H1 (cell line): ENCODE measurements around the gene DAZAP2. TPM values are rescaled to one million over a fixed set of nuclear protein-coding genes. Genes with fewer than 3 reads are reported as not detected.

ENCODE experiments used
- CTCF ChIA-PET: fragments of 300-600 bp; sonication (Branson Sonifier 250); formaldehyde crosslinking; loops from one replicate; lab custom pipeline; 2021; ENCODE audit not compliant: partially characterized antibody; lab: Charles Lee
- POLR2A ChIA-PET: fragments of 300-600 bp; sonication (Branson Sonifier 250); formaldehyde crosslinking; loops from one replicate; lab custom pipeline; 2021; ENCODE audit warnings: inconsistent platforms; ENCODE audit not compliant: partially characterized antibody; lab: Charles Lee
- DNase-seq, 2 experiments: peaks; one replicate each; pipeline versions ENCODE4 v3.0.0 to v3.0.0-alpha.2; 2010 to 2022; ENCODE audit warnings: low spot score in 2 of 2, low read depth in 1 of 2, mixed read lengths in 1 of 2
- FAIRE-seq: peaks from 2 replicates; lab custom pipeline; 2011; peaks lifted over from hg19 to GRCh38; lab: Jason Lieb, UNC
- H2AFZ ChIP-seq: 2 replicates; pipeline ENCODE4 v1.8.1; 2012; ENCODE audit warnings: low read length, inconsistent platforms
- H2AK5ac ChIP-seq: 2 replicates; pipeline ENCODE4 v1.6.1; 2013; ENCODE audit warnings: low read depth, low read length
- H2BK120ac ChIP-seq: replicated peaks from 2 replicates; pipeline ENCODE3; 2013; ENCODE audit warnings: low read depth, low read length, inconsistent platforms
- H2BK12ac ChIP-seq: 2 replicates; pipeline ENCODE4 v1.6.1; 2013; ENCODE audit warnings: low read depth, low read length
- H2BK15ac ChIP-seq: 2 replicates; pipeline ENCODE4 v1.6.1; 2013; ENCODE audit warnings: low read length
- H2BK20ac ChIP-seq: 2 replicates; pipeline ENCODE4 v1.6.1; 2013; ENCODE audit warnings: low read length
- H2BK5ac ChIP-seq: 2 replicates; pipeline ENCODE4 v1.6.1; 2013; ENCODE audit warnings: low read depth, low read length
- H3K14ac ChIP-seq: 2 replicates; pipeline ENCODE4 v1.6.1; 2013; ENCODE audit warnings: inconsistent platforms; ENCODE audit not compliant: insufficient read length
- H3K18ac ChIP-seq: 2 replicates; pipeline ENCODE4 v1.6.1; 2013; ENCODE audit warnings: low read length; ENCODE audit errors: extremely low read depth
- H3K23ac ChIP-seq: 2 replicates; pipeline ENCODE4 v1.6.1; 2013; ENCODE audit warnings: inconsistent platforms; ENCODE audit not compliant: insufficient read length
- H3K23me2 ChIP-seq: 2 replicates; pipeline ENCODE4 v1.6.1; 2013; ENCODE audit warnings: low read depth, low read length
- H3K27ac ChIP-seq: 2 replicates; pipeline ENCODE4 v1.6.1; 2011; ENCODE audit warnings: low read depth, low read length, inconsistent platforms
- H3K27me3 ChIP-seq, 4 experiments: replicated peaks in 1 of 4; 1 replicate in 1 of 4; 2 replicates in 3 of 4; pipeline versions ENCODE4 v1.6.1 to v1.8.1; 2011 to 2013; ENCODE audit warnings: low read length in 3 of 4, mild to moderate bottlenecking in 3 of 4, inconsistent platforms in 2 of 4, mixed read lengths in 2 of 4, moderate library complexity in 1 of 4; ENCODE audit not compliant: control insufficient read depth in 3 of 4, insufficient read depth in 3 of 4; ENCODE audit errors: extremely low read depth in 1 of 4
- H3K36me3 ChIP-seq, 4 experiments: 2 replicates each; pipeline versions ENCODE4 v1.6.1 to v1.8.1; 2011 to 2013; ENCODE audit warnings: mild to moderate bottlenecking in 4 of 4, low read length in 3 of 4, moderate library complexity in 2 of 4, control low read depth in 1 of 4, inconsistent platforms in 1 of 4; ENCODE audit not compliant: insufficient read depth in 4 of 4, control insufficient read depth in 2 of 4
- H3K4ac ChIP-seq: replicated peaks from 2 replicates; pipeline ENCODE3; 2013; ENCODE audit warnings: low read length, low read depth, mixed read lengths, inconsistent platforms; ENCODE audit not compliant: insufficient read length
- H3K4me1 ChIP-seq, 4 experiments: replicated peaks in 1 of 4; 1 replicate in 1 of 4; 2 replicates in 3 of 4; pipeline versions ENCODE4 v1.6.1 to v1.8.1; 2011 to 2013; ENCODE audit warnings: low read length in 3 of 4, inconsistent platforms in 2 of 4, mixed read lengths in 1 of 4; ENCODE audit not compliant: insufficient read depth in 4 of 4, control insufficient read depth in 3 of 4
- H3K4me2 ChIP-seq, 2 experiments: 2 replicates each; pipeline versions ENCODE4 v1.6.1 to v1.8.1; 2011 to 2013; ENCODE audit warnings: low read depth in 2 of 2, low read length in 2 of 2, control low read depth in 1 of 2, inconsistent platforms in 1 of 2, mild to moderate bottlenecking in 1 of 2; ENCODE audit not compliant: insufficient read depth in 1 of 2
- H3K4me3 ChIP-seq, 4 experiments: fragments of 200-600, 300-600 bp in 1 of 4; sonication (generic), shearing (Covaris generic), sonication (Bioruptor Twin) in 1 of 4; 2 replicates each; pipeline versions ENCODE4 v1.5.1 to v1.8.1; 2011 to 2016; ENCODE audit warnings: low read length in 4 of 4, low read depth in 3 of 4, control low read depth in 2 of 4, inconsistent platforms in 2 of 4, mild to moderate bottlenecking in 2 of 4, mixed read lengths in 1 of 4, moderate library complexity in 1 of 4; ENCODE audit not compliant: insufficient read depth in 2 of 4; ENCODE audit errors: extremely low read depth in 1 of 4
- H3K56ac ChIP-seq: replicated peaks from 2 replicates; pipeline ENCODE3; 2013; ENCODE audit warnings: low read depth, mild to moderate bottlenecking, mixed read lengths, low read length, inconsistent platforms; ENCODE audit not compliant: insufficient read length
- H3K79me1 ChIP-seq: 2 replicates; pipeline ENCODE4 v1.6.1; 2013; ENCODE audit warnings: low read depth, low read length, control low read depth
- H3K79me2 ChIP-seq, 2 experiments: 2 replicates each; pipeline versions ENCODE4 v1.6.1 to v1.8.1; 2012 to 2013; ENCODE audit warnings: low read length in 2 of 2, mild to moderate bottlenecking in 2 of 2, inconsistent platforms in 1 of 2; ENCODE audit not compliant: insufficient read depth in 2 of 2, control insufficient read depth in 1 of 2
- H3K9ac ChIP-seq, 4 experiments: replicated peaks in 1 of 4; 1 replicate in 1 of 4; 2 replicates in 3 of 4; pipeline versions ENCODE4 v1.6.1 to v1.8.1; 2011 to 2013; ENCODE audit warnings: low read depth in 3 of 4, low read length in 3 of 4, control low read depth in 2 of 4, mild to moderate bottlenecking in 2 of 4, moderate library complexity in 2 of 4, inconsistent platforms in 1 of 4; ENCODE audit errors: extremely low read depth in 1 of 4
- H3K9me3 ChIP-seq, 2 experiments: 2 replicates each; pipeline versions ENCODE4 v1.6.1 to v1.8.1; 2012 to 2013; ENCODE audit warnings: mild to moderate bottlenecking in 2 of 2, moderate library complexity in 2 of 2, control low read depth in 1 of 2, inconsistent platforms in 1 of 2, low read depth in 1 of 2, low read length in 1 of 2, mixed read lengths in 1 of 2; ENCODE audit not compliant: insufficient read depth in 2 of 2
- H4K20me1 ChIP-seq, 2 experiments: replicated peaks in 1 of 2; 2 replicates each; pipeline versions ENCODE3 to v1.8.1; 2011 to 2013; ENCODE audit warnings: inconsistent platforms in 2 of 2, low read length in 2 of 2, mild to moderate bottlenecking in 1 of 2; ENCODE audit not compliant: insufficient read depth in 2 of 2, control insufficient read depth in 1 of 2
- H4K5ac ChIP-seq: 2 replicates; pipeline ENCODE4 v1.6.1; 2013; ENCODE audit warnings: low read length, low read depth, mixed read lengths, inconsistent platforms; ENCODE audit not compliant: insufficient read length
- H4K8ac ChIP-seq: 2 replicates; pipeline ENCODE4 v1.8.0; 2013; ENCODE audit warnings: mild to moderate bottlenecking, moderate library complexity, low read length, inconsistent platforms; ENCODE audit not compliant: insufficient read depth; ENCODE audit errors: extremely low read depth
- H4K91ac ChIP-seq: replicated peaks from 2 replicates; pipeline ENCODE3; 2013; ENCODE audit warnings: low read length, mixed read lengths, inconsistent platforms; ENCODE audit not compliant: insufficient read length
- CBX5 ChIP-seq: fragments of 300-800, 300-1000 bp; sonication (generic); IDR thresholded peaks from 2 replicates; pipeline ENCODE4 v1.7.1; 2016; ENCODE audit warnings: antibody characterized with exemption, low read length, low read depth
- CREB1 ChIP-seq: IDR thresholded peaks from 2 replicates; pipeline ENCODE4 v1.6.1; 2012; ENCODE audit warnings: inconsistent platforms
- GABPA ChIP-seq: IDR thresholded peaks from 2 replicates; pipeline ENCODE4 v1.6.1; 2011; ENCODE audit warnings: mild to moderate bottlenecking, low read length, moderate library complexity, borderline replicate concordance; ENCODE audit not compliant: insufficient read depth
- KDM1A ChIP-seq: fragments of 200-600, 300-600 bp; sonication (generic); IDR thresholded peaks from 2 replicates; pipeline ENCODE4 v1.7.1; 2016; ENCODE audit warnings: mild to moderate bottlenecking, low read length, borderline replicate concordance
- MAFK ChIP-seq: IDR thresholded peaks from 2 replicates; pipeline ENCODE4 v1.6.1; 2012; ENCODE audit warnings: low read depth, mild to moderate bottlenecking, improper control_type of control experiment, low read length
- NRF1 ChIP-seq: IDR thresholded peaks from 2 replicates; pipeline ENCODE4 v1.6.1; 2011; ENCODE audit warnings: mild to moderate bottlenecking, low read depth, low read length, improper control_type of control experiment
- POLR2A ChIP-seq, 2 experiments: IDR thresholded peaks; 1 replicate in 1 of 2; 2 replicates in 1 of 2; pipeline ENCODE4 v1.6.1; 2011; ENCODE audit warnings: low read depth in 2 of 2, low read length in 2 of 2, mild to moderate bottlenecking in 2 of 2; ENCODE audit errors: control extremely low read depth in 1 of 2
- SIN3A ChIP-seq, 2 experiments: IDR thresholded peaks in 1 of 2; conservative IDR thresholded peaks in 1 of 2; 2 replicates each; pipeline ENCODE4 v1.6.1; 2011 to 2012; ENCODE audit warnings: low read length in 2 of 2, improper control_type of control experiment in 1 of 2, low read depth in 1 of 2, mild to moderate bottlenecking in 1 of 2
- TAF1 ChIP-seq: IDR thresholded peaks from 2 replicates; pipeline ENCODE4 v1.6.1; 2011; ENCODE audit warnings: mild to moderate bottlenecking, low read depth, low read length
- ZNF274 ChIP-seq: IDR thresholded peaks from 2 replicates; pipeline ENCODE4 v1.7.0; 2012; ENCODE audit warnings: low read length, borderline replicate concordance; ENCODE audit errors: extremely low read depth
- WGBS, 2 experiments: shearing (Covaris generic) in 1 of 2; methylation state at CpG; one replicate each; pipeline versions ENCODE4 v1.1.6 to v1.1.7; 2013 to 2015; ENCODE audit warnings: low lambda C conversion rate in 2 of 2, mixed read lengths in 2 of 2, inconsistent platforms in 1 of 2, low coverage in 1 of 2, missing lambda C conversion rate in 1 of 2; ENCODE audit not compliant: insufficient replicate concordance in 2 of 2, insufficient coverage in 1 of 2, insufficient read length in 1 of 2; ENCODE audit errors: extremely low coverage in 1 of 2, missing lambda C conversion rate in 1 of 2; 5-methylcytosine and 5-hydroxymethylcytosine counted together
- polyA plus RNA-seq, 7 experiments: library from polyadenylated mRNA; depleted of rRNA in 3 of 7; stranded (reverse) in 5 of 7; unstranded in 2 of 7; fragments of >200 nt in 5 of 7; fragments of 200-250 nt in 2 of 7; gene quantifications; 1 replicate in 5 of 7; 2 replicates in 1 of 7; 4 replicates in 1 of 7; pipeline versions ENCODE4 v1.2.1 to v1.2.3, GENCODE V29; 2011 to 2013; ENCODE audit warnings: missing spikeins in 2 of 7, mixed read lengths in 2 of 7
- total RNA-seq: library from RNA; stranded (reverse); fragmentation: NEBNext Ultra II Directional; extraction: Animal tissue kit (Norgen Biotek cat#: 25700); gene quantifications from 2 replicates; pipeline ENCODE4 v1.2.1, GENCODE V29; 2021
- TF ChIP-seq, protein P1 (sequence below): IDR thresholded peaks from 2 replicates; pipeline ENCODE4 v1.6.1; 2011; ENCODE audit warnings: low read length, improper control_type of control experiment
- TF ChIP-seq, protein P2 (sequence below): IDR thresholded peaks from 2 replicates; pipeline ENCODE4 v1.6.1; 2012; ENCODE audit warnings: inconsistent platforms

The DAZAP2 gene
- total and polyA plus RNA-seq, 2 of the 8 experiments (the other 6 are each of a cell fraction or from before 2014, with no cell fraction given), result 27.1 to 77.2 TPM

DNA sequence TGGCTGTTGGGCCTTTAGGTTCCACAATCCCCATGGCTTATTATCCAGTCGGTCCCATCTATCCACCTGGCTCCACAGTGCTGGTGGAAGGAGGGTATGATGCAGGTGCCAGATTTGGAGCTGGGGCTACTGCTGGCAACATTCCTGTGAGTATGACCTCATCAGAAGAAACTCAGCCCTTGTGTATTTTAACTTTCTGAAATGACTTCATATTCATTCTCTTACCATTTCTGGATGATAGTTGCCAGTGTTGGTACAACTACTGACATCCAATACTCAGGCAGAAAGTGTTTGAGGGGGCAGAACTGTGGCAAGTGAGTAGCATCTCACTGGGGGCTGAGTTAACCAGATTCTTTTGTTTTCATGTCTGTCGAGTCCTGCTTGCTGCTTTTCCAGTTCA, 2.3 kb downstream of the DAZAP2 start:
- H4K8ac ChIP-seq, result no peak overlapping the region
- no peak overlapping the region for H4K5ac ChIP-seq
- H2BK5ac ChIP-seq, result no peak overlapping the region
- no peak overlapping the region for H3K9ac ChIP-seq
- CTCF ChIA-PET, result interaction anchor here (0.9 to 2.4 kb wide), 6 partner anchors 12 to 101 kb away, joined by 3 to 12 read pairs (median 4); partner anchors contain the start of gene POU6F1
- H2AK5ac ChIP-seq, result no peak overlapping the region
- POLR2A ChIA-PET, result interaction anchor here (0.5 to 3.3 kb wide), 11 partner anchors 8 to 215 kb away, joined by 3 to 26 read pairs (median 4); partner anchors contain the start of genes POU6F1, SLC11A2 and SMAGP
- no peak overlapping the region for H3K4ac ChIP-seq
- no peak for TF ChIP-seq KDM1A
- TF ChIP-seq NRF1, result no peak
- no peak for TF ChIP-seq GABPA
- TF ChIP-seq, protein P1, sequence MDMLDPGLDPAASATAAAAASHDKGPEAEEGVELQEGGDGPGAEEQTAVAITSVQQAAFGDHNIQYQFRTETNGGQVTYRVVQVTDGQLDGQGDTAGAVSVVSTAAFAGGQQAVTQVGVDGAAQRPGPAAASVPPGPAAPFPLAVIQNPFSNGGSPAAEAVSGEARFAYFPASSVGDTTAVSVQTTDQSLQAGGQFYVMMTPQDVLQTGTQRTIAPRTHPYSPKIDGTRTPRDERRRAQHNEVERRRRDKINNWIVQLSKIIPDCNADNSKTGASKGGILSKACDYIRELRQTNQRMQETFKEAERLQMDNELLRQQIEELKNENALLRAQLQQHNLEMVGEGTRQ, result no peak
- no peak for TF ChIP-seq CBX5
- no peak for TF ChIP-seq POLR2A (IDR thresholded peaks at IDR 0.05; ENCODE audit: control extremely low read depth in 1 of 2, low read depth in 2 of 2, low read length in 2 of 2)
- TF ChIP-seq SIN3A (conservative IDR thresholded peaks at IDR 0.05 in 1 of 2, IDR thresholded peaks at IDR 0.05 in 1 of 2; ENCODE audit: low read depth in 1 of 2, low read length in 2 of 2), result no peak
- TF ChIP-seq MAFK, result no peak
- no peak for TF ChIP-seq ZNF274
- TF ChIP-seq, protein P2, sequence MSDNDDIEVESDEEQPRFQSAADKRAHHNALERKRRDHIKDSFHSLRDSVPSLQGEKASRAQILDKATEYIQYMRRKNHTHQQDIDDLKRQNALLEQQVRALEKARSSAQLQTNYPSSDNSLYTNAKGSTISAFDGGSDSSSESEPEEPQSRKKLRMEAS, result no peak
- TF ChIP-seq TAF1, result no peak
- TF ChIP-seq CREB1, result no peak
- H2AFZ ChIP-seq, result no peak overlapping the region
- no peak overlapping the region for H3K18ac ChIP-seq
- no peak overlapping the region for H2BK120ac ChIP-seq
- no peaks in the 10 kb centered on the region for H3K27me3 ChIP-seq
- no peak overlapping the region for H2BK12ac ChIP-seq
- H3K9me3 ChIP-seq, result no peaks in the 10 kb centered on the region
- peaks cover 0 to 15% of the 10 kb centered on the region in 2 experiments; a peak in 2 of 4 replicates for H3K79me2 ChIP-seq
- H3K4me2 ChIP-seq, result no peak overlapping the region
- WGBS, 2 experiments, result 84% methylated on average over 2 of the region's 2 CpGs; no CpG with 5 or more reads in 1 of the 2 experiments
- no peak overlapping the region for H4K91ac ChIP-seq
- FAIRE-seq (no peak), DNase-seq (no peak)
- H2BK15ac ChIP-seq, result no peak overlapping the region
- peaks cover 8% of the 10 kb centered on the region for H3K23me2 ChIP-seq
- no peak overlapping the region for H3K27ac ChIP-seq
- H2BK20ac ChIP-seq, result no peak overlapping the region
- H3K4me1 ChIP-seq, result peaks cover 0 to 10% (median 5%) of the 10 kb centered on the region in 4 experiments; a peak in 6 of 7 replicates
- peaks cover 17 to 44% (median 27%) of the 10 kb centered on the region in 4 experiments for H3K36me3 ChIP-seq
- peaks cover 6% of the 10 kb centered on the region; the same call in 1 of the 2 replicates for H3K79me1 ChIP-seq
- H4K20me1 ChIP-seq, result peaks cover 0 to 2% of the 10 kb centered on the region in 2 experiments
- H3K56ac ChIP-seq, result no peak overlapping the region
- H3K14ac ChIP-seq, result no peak overlapping the region
- no peak overlapping the region for H3K4me3 ChIP-seq
- no peak overlapping the region for H3K23ac ChIP-seq
